HG03097 (cell line): ENCODE results near the gene EBI3.
"Not testable (repeated sequence)": the region's sequence is repeated elsewhere in the genome, so short reads cannot be mapped to it uniquely, and the experiment has no call there.

Experiments used
- ATAC-seq: cut with Tn5 transposase; IDR thresholded peaks from one replicate; pipeline ENCODE4 v1.9.1; 2021; ENCODE audit not compliant: unreplicated experiment, low FRiP score

Gene EBI3

DNA sequence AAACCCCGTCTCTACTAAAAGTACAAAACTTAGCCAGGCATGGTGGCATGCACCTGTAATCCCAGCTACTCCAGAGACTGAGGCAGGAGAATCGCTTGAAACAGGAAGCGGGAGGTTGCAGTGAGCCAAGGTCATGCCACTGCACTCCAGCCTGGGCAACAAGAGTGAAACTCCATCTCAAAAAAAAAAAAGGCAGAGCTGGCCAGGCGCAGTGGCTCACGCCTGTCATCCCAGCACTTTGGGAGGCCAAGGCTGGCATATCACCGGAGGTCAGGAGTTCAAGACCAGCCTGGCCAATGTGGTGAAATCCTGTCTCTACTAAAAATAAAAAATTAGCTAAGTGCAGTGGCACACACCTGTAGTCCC lies 45.0 kb downstream of the EBI3 start:
- not testable (repeated sequence) for ATAC-seq

DNA sequence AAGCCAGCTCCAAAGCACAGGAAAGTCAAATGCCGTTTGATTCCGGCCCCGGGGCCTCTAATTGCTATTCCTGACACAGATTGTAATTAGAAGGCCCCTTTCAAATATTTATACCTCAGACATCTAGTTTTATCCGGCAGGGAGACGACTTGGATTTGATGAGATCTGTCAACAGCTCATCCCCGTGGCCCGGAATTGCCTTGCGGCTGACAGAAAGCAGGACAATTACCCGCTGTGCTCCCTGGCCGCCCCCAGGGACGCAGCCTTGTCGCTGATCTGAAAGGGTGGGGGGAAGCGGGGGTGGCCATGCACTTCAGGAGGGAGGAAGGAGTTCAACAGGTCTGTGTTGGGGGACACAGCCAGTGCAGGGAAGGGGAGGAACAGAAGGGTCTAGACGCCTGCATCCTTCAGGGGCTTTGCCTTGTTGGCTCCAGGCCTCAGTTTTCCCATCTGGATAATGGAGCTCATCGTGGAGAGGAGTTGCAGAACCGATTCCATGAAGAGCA lies 47.9 kb downstream of the EBI3 start:
- no peak for ATAC-seq

GRCh38 chr19:4278010-4278409 lies 48.7 kb downstream of the EBI3 start:
- ATAC-seq: no peak

DNA sequence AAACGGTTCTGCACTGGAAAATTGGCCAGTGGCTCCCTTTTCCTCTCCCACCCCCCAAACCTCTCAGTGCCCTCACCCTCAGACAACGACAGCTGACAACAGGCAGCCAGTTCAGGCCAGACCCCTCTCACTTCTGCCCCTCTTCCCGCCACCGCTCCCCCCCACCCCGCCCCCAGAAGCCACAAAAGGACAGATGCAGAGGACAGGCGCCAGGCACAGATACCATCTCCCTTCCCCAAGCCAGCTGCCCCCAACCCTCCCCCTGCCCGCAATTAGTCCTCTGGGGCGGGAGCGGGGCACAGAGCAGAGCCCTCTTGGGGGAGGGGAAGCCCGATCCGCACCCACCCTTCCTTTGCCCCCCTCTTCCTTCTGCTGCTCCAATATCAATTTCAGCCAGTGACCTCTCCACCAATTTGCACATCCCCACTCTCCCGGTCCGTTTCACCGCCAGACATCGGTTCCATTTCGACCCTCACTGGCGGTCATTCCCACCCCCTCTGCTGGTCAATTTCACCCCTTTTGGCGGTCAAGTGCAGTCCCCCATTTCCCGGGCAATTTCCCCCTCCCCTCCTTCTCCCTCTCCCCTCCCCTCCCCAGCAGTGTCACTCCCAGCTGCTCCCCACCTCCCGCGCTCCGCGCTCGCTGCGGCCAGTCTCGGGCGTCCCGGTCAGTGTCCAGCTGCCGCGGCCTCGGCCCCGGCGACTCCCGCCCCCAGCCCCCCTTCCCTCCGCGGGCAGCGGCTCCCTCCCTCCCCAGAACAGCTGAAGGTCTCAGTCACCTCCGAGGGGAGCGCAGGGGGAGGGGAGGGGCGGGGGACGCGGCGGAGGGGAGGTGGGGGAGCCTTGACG lies 49.3 kb downstream of the EBI3 start, which contains the start of gene SHD:
SHD (plus strand) TSS at position 848 of the 848 bp plus-strand sequence. CDS start 798 bp downstream, outside the sequence.
- no peak for ATAC-seq

GRCh38 chr19:4279267-4279529 lies 49.9 kb downstream of the EBI3 start:
- ATAC-seq: no peak

DNA sequence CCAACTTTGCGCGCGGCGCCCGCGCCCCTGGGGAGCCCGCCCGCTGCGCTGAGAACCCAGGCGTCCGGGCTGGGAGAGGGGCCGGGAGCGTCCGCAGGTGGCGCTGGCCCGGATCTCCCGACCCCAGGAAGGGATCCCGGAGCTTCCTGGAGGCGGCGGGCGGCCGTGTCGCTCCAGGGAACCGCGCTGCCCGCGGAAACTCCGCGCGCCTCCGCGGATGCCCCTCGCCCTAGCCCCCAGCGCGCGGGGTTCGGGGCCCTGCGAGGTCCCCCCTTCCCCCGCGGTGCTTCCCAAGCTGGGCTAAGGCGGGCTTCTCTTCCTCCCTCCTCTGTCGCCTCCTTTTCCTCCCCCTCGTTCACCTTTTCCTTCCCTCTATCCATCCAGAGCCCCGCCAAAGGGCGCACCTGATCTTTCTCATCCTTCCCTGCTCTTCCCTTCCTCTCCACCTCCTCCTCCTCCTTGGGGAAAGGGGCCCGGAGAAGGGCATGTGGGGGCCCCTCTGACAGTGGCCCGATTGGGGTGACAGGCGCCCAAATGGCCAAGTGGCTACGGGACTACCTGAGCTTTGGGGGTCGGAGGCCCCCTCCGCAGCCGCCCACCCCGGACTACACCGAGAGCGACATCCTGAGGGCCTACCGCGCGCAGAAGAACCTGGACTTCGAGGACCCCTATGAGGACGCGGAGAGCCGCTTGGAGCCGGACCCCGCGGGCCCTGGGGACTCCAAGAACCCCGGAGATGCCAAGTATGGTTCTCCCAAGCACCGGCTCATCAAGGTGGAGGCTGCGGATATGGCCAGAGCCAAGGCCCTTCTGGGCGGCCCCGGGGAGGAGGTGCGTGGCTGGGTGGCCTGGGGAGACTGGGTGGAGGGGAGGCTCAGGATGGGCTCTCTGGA lies 50.5 kb downstream of the EBI3 start:
- ATAC-seq: no peak

- ATAC-seq: no peak
These were observed 55.0 kb downstream of the EBI3 start for GRCh38 chr19:4284176-4284958.

GRCh38 chr19:4284974-4285373 lies 55.7 kb downstream of the EBI3 start:
- ATAC-seq: no peak

DNA sequence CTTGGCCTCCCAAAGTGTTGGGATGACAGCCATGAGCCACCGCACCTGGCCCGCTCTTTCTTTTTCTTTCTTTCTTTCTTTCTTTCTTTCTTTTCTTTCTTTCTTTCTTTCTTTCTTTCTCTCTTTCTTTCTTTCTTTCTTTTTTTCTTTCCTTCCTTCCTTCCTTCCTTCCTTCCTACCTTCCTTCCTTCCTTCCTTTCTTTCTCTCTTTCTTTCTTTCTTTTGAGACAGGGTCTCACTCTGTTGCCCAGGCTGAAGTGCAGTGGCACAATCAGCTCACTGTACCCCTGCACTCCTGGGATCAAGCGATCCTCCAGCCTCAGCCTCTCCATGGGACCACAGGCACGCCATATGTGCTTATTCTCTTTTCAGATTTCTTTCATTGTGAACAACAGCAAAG lies 56.8 kb downstream of the EBI3 start:
- ATAC-seq: not testable (repeated sequence)
